ENCODE data around the gene LAD1. TPM values are rescaled to one million over a fixed set of nuclear protein-coding genes. Genes with fewer than 3 reads are reported as not detected.

The LAD1 gene
- total RNA-seq, 1 donor from 2014 or later, result not detected

DNA sequence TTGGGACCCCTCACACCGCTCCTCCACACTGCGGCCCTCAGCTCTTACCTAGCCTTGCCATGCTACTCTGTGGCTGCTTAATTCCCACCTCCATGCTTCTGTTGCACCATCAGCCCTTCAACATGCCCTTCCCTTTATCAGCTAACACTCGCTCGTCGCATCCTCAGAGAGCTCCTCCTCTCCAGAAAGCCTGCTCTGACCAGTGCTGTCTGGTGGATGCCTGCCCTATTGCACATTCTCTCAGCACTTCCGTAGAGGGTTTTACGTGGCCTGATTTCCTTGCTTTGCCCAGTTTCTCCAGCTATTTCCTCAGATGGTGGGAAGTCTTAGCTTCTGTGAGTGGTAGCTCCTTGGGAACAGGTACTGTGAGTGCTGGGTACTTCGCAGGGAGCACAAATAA lies 10.3 kb upstream of the LAD1 start:
- Mint-ChIP-seq H3K36me3 (ENCODE audit: low read depth) (no peaks in the 10 kb centered on the region), H3K4me3 (ENCODE audit: low read depth) (no peak overlapping the region), H3K4me1 (ENCODE audit: low read depth) (no peaks in the 10 kb centered on the region), H3K27ac (no peak overlapping the region), H3K9me3 (no peaks in the 10 kb centered on the region), H3K27me3 (ENCODE audit: low read depth) (peaks cover 2% of the 10 kb centered on the region)
- intact Hi-C loops (cut with micrococcal nuclease), result no loop called here
- DNase-seq (ENCODE audit: low spot score), result no peak

DNA sequence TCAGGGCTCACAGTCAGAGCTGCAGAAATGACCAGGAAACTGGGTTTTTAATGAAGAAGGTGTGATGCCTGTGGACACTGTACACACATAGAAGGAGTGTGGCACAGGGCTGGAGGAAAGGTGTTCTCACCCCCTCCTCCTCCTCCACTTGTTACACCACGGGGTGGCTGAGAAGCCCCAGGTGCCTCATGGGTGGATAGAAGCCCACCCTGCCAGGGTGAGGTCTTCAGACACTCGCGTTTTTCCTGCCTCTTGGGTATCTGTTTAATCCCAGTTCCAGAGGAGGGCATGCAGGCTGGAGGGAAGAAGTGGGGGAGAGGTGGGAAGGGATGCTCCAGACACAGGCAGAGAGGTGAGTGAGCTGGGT lies 9.7 kb upstream of the LAD1 start:
- H3K27me3 Mint-ChIP-seq (ENCODE audit: low read depth), result peaks cover 2% of the 10 kb centered on the region
- H3K9me3 Mint-ChIP-seq, result no peaks in the 10 kb centered on the region
- no peak overlapping the region for H3K27ac Mint-ChIP-seq
- H3K36me3 Mint-ChIP-seq (ENCODE audit: low read depth), result no peaks in the 10 kb centered on the region
- no peak for DNase-seq (ENCODE audit: low spot score)
- H3K4me1 Mint-ChIP-seq (ENCODE audit: low read depth), result no peaks in the 10 kb centered on the region
- intact Hi-C loops (cut with micrococcal nuclease), result no loop called here
- H3K4me3 Mint-ChIP-seq (ENCODE audit: low read depth), result no peak overlapping the region

DNA sequence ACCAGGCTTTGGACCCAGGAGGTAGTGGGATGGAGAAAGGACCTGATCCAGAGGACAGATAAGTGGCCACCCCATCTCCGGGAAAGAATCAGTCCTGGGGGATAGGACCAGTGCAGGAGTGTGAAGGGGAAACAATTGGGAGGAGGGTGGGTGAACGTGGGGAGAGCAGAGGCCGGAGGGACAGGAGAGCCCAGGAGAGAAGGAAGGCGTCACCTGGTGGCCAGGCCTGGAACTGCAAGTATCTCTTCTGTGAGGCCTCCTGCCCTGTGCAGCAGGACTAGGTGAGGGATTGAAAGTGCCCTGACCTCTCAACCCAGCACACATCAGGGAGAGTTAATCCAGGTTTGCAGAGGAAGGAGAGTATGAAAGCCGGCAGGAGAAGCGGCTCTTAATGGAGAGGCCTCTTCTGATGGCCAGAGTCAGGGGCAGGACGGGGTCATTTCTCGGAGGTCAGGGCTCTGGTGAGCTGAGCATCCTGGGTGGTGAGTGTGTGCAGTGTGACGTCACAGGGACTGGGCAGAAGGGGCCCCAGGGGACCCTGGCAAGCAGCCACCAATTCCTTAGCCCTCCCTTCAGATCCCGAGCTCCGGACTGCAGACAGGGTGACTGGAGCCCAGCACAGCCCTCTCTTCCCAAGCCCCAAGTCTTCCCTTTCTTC lies 9.2 kb upstream of the LAD1 start:
- Mint-ChIP-seq H3K27ac (no peak overlapping the region), H3K27me3 (ENCODE audit: low read depth) (peaks cover 2% of the 10 kb centered on the region), H3K9me3 (no peaks in the 10 kb centered on the region), H3K4me3 (ENCODE audit: low read depth) (no peak overlapping the region), H3K4me1 (ENCODE audit: low read depth) (no peaks in the 10 kb centered on the region), H3K36me3 (ENCODE audit: low read depth) (no peaks in the 10 kb centered on the region)
- intact Hi-C loops (cut with micrococcal nuclease), result no loop called here
- DNase-seq (ENCODE audit: low spot score), result peak; percentile 60

DNA sequence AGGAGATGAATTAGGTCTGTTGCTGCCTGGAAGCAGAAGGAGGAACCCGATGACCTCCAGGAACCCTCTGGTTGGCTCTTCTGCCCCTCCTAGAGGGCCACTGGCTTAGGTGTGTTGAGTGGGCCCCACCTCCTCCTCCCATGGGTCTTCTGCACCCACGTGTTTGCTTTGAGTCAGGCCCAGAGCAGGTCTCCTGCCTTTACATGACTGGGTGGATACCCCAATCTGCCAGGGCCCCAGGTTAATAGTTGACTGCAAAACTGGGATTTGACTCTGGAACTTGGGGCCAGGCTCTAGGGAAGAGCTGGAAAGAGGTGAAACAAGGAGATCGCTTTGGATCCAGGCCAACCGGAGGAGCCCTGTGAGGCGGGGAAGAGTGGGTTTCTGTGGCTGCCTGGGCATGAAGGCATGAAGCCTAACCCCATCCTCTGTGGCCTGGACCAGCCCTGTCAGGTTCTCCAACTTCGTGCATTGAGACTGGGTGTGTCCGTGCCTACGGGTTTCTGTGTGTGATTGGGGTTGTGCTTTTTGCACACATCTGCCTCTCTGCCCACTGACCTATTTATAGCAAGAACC lies 7.8 kb upstream of the LAD1 start:
- no peak for DNase-seq (ENCODE audit: low spot score)
- Mint-ChIP-seq H3K36me3 (ENCODE audit: low read depth) (no peaks in the 10 kb centered on the region), H3K4me3 (ENCODE audit: low read depth) (no peak overlapping the region), H3K9me3 (no peaks in the 10 kb centered on the region), H3K27me3 (ENCODE audit: low read depth) (peaks cover 2% of the 10 kb centered on the region), H3K4me1 (ENCODE audit: low read depth) (no peaks in the 10 kb centered on the region), H3K27ac (no peak overlapping the region)
- intact Hi-C loops (cut with micrococcal nuclease), result no loop called here

DNA sequence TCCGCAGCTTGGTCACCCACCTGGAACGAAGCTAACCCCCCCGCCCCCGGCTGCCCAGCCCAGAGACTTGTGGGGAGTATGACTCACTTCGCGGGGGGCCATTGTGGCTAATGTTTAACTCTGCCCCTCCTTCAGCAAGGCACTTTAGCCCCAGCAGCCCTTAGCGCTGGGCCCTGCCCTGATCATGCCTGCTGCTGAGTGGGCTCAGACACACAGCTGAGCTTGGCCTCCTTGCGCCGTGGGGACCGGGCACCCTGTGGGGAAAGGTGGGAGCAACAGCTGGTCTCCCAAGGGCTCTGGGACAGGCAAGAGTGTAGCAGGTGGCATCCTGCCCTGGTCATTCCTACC lies 6.3 kb upstream of the LAD1 start:
- Mint-ChIP-seq H3K4me3 (ENCODE audit: low read depth) (no peak overlapping the region), H3K9me3 (no peaks in the 10 kb centered on the region), H3K27ac (no peak overlapping the region), H3K4me1 (ENCODE audit: low read depth) (no peaks in the 10 kb centered on the region), H3K36me3 (ENCODE audit: low read depth) (no peaks in the 10 kb centered on the region), H3K27me3 (ENCODE audit: low read depth) (peaks cover 8% of the 10 kb centered on the region)
- no peak for DNase-seq (ENCODE audit: low spot score)
- intact Hi-C loops (cut with micrococcal nuclease), result no loop called here

DNA sequence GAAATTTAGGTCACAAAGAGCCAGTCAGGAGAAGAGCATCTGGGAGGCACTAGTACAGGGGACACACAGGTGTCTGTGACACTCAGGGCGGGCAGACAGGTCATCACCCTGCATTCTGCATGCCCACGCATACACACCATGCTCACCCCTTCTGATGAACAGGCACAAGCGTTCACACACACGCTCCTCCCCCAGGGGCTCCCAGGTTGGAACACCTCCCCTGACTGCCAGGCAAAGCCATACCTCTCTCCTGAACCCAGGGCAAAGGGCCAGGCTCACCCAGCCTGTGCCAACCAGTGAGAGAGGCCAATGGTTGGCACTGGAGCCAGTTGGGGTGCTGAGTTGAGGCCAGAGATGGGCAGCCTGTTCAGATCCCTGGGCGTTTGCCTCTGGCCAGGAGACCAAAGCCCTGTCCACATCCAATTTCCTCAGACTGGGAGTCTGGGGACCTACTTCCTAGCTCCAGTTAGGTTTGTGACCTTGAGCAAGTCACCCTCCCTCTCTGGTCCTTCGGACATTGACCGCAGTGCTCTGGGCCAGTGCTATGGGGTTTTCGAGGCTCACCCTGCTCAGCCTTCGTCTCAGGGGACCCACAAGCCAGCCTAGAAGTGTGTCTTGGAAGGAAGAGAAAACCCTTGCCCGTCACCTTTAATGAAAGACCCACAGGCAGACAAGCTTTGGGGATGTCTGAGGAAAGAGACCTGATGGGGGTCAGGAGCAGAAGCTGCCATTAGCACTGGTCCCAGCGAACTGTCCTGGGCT lies 5.8 kb upstream of the LAD1 start:
- intact Hi-C loops (cut with micrococcal nuclease), result no loop called here
- no peak for DNase-seq (ENCODE audit: low spot score)
- Mint-ChIP-seq H3K36me3 (ENCODE audit: low read depth) (no peaks in the 10 kb centered on the region), H3K27ac (no peak overlapping the region), H3K4me3 (ENCODE audit: low read depth) (no peak overlapping the region), H3K9me3 (no peaks in the 10 kb centered on the region), H3K4me1 (ENCODE audit: low read depth) (no peaks in the 10 kb centered on the region), H3K27me3 (ENCODE audit: low read depth) (peaks cover 13% of the 10 kb centered on the region)

DNA sequence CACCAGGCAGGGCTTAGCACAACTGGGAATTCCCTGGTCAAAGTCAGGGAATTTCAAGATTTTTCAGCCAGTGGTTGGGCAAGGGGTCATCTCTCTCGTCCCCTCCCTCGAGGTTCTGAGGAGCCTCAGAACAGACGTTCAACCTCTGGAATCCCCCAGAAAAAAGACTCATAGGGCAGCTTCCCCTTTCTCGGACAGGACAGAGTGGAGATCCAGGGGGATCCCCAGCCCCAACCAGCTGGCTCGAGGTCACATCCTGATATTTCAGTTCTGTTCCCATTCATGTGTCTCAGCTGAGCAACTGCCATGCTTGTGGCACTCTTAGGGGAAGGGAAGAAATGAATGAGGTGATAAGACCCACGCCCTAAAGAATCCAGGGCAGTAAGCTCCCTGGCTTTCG lies 4.9 kb upstream of the LAD1 start:
- Mint-ChIP-seq H3K36me3 (ENCODE audit: low read depth) (no peaks in the 10 kb centered on the region), H3K27ac (no peak overlapping the region), H3K27me3 (ENCODE audit: low read depth) (peaks cover 14% of the 10 kb centered on the region), H3K9me3 (no peaks in the 10 kb centered on the region), H3K4me3 (ENCODE audit: low read depth) (no peak overlapping the region), H3K4me1 (ENCODE audit: low read depth) (no peaks in the 10 kb centered on the region)
- intact Hi-C loops (cut with micrococcal nuclease), result no loop called here
- no peak for DNase-seq (ENCODE audit: low spot score)

DNA sequence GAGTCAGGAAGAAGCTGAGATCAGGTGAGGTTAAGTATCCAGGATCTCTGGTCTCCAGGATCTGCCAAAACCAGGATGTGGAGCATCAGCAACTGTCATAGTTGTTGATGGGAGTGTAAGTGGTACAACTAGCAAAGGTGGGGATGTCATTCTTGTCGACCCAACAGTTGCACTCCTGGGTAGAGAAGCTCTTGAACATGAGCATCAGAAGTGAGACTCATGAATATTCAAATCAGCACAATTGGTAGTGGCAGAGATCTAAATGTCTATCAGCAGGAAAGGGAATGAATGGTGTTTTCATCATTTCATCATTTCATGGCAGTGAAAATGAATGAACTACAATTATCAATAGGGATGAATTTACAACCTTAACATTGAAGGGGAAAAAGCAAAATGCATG lies 4.2 kb upstream of the LAD1 start:
- Mint-ChIP-seq H3K9me3 (no peaks in the 10 kb centered on the region), H3K4me3 (ENCODE audit: low read depth) (no peak overlapping the region)

DNA sequence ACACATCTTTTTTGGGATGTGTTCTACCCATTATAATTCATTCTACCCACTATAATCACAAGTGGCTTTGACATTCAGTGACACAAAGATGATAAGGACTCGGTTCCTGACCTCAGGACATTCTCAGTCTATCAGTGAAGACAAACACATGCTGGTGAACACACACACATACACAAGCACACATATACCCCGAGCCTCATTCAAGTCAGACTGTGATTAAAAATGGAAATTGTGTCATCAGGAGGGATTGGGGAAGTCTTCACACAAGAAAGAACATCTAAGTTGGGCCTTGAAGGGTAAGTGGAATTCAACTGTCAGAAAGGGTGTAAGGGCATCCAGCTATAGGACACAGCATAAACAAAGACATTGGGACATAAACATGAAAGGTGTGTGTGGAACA lies 2.6 kb upstream of the LAD1 start:
- no peaks in the 10 kb centered on the region for H3K36me3 Mint-ChIP-seq (ENCODE audit: low read depth)
- H3K9me3 Mint-ChIP-seq, result no peaks in the 10 kb centered on the region
- intact Hi-C loops (cut with micrococcal nuclease), result no loop called here
- H3K27me3 Mint-ChIP-seq (ENCODE audit: low read depth), result peaks cover 31% of the 10 kb centered on the region
- no peak overlapping the region for H3K27ac Mint-ChIP-seq
- no peak overlapping the region for H3K4me3 Mint-ChIP-seq (ENCODE audit: low read depth)
- H3K4me1 Mint-ChIP-seq (ENCODE audit: low read depth), result no peaks in the 10 kb centered on the region
- DNase-seq (ENCODE audit: low spot score), result no peak

More for the DNA sequence above, 4.2 kb upstream of the LAD1 start:
- Mint-ChIP-seq H3K4me1 (ENCODE audit: low read depth) (no peaks in the 10 kb centered on the region), H3K27ac (no peak overlapping the region), H3K36me3 (ENCODE audit: low read depth) (no peaks in the 10 kb centered on the region), H3K27me3 (ENCODE audit: low read depth) (peaks cover 20% of the 10 kb centered on the region)
- no peak for DNase-seq (ENCODE audit: low spot score)
- intact Hi-C loops (cut with micrococcal nuclease), result no loop called here

DNA sequence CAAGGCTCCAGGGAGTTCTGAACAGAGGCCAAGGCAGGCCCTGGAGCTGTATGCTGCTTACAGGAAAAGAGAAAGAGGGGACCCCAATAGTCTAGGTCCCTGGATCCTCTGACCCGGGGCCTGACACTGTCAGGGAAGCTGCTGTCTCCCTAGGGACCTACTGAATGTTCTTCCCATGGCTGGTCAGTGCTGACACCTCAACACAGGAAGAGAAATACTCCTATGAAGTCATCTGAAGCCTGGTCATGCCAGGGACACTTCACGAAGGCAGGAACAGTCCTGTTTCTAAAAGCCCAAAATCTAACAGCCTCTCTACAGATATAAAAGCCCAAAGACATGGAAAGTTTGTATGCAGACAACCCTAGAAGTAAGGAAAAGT lies 1.7 kb upstream of the LAD1 start:
- H3K4me1 Mint-ChIP-seq (ENCODE audit: low read depth), result no peaks in the 10 kb centered on the region
- H3K27me3 Mint-ChIP-seq (ENCODE audit: low read depth), result peaks cover 35% of the 10 kb centered on the region
- no peak for DNase-seq (ENCODE audit: low spot score)
- H3K9me3 Mint-ChIP-seq, result no peaks in the 10 kb centered on the region
- intact Hi-C loops (cut with micrococcal nuclease), result no loop called here
- no peaks in the 10 kb centered on the region for H3K36me3 Mint-ChIP-seq (ENCODE audit: low read depth)
- H3K27ac Mint-ChIP-seq, result no peak overlapping the region
- no peak overlapping the region for H3K4me3 Mint-ChIP-seq (ENCODE audit: low read depth)

DNA sequence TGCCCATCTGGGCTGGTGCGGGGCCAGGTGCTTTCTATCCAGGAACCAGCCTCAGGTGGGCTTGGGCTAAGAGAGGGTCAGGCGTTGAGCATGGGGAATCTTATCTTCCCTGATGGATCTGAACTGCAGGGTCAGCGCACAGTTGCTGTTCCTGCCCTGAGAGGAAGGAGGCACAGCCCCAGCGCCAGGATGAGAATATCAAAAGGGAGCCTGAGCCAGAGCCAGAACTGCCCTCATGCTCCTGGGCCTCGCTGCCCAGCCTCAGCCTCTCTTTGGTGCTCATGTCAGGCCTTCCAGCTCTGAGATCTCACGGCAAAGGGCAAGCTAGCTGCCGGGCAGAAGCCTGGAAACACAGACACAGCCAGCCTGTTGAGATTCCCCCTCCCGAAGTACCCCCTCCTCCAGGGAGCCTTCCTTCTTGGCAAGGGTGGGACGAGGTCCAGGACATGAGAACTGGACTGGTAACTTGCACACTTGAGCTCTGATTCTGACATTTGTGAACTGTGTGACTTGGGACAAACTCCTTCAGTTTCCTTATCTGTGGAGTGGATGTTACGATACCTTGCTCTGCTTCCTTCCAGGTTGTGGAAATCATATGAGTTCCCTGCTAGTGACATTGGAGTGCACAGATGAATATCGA lies 1.2 kb upstream of the LAD1 start:
- no peaks in the 10 kb centered on the region for H3K36me3 Mint-ChIP-seq (ENCODE audit: low read depth)
- H3K27ac Mint-ChIP-seq, result no peak overlapping the region
- DNase-seq (ENCODE audit: low spot score), result no peak
- no peak overlapping the region for H3K4me3 Mint-ChIP-seq (ENCODE audit: low read depth)
- intact Hi-C loops (cut with micrococcal nuclease), result no loop called here
- no peaks in the 10 kb centered on the region for H3K9me3 Mint-ChIP-seq
- H3K4me1 Mint-ChIP-seq (ENCODE audit: low read depth), result no peaks in the 10 kb centered on the region
- peaks cover 38% of the 10 kb centered on the region for H3K27me3 Mint-ChIP-seq (ENCODE audit: low read depth)

DNA sequence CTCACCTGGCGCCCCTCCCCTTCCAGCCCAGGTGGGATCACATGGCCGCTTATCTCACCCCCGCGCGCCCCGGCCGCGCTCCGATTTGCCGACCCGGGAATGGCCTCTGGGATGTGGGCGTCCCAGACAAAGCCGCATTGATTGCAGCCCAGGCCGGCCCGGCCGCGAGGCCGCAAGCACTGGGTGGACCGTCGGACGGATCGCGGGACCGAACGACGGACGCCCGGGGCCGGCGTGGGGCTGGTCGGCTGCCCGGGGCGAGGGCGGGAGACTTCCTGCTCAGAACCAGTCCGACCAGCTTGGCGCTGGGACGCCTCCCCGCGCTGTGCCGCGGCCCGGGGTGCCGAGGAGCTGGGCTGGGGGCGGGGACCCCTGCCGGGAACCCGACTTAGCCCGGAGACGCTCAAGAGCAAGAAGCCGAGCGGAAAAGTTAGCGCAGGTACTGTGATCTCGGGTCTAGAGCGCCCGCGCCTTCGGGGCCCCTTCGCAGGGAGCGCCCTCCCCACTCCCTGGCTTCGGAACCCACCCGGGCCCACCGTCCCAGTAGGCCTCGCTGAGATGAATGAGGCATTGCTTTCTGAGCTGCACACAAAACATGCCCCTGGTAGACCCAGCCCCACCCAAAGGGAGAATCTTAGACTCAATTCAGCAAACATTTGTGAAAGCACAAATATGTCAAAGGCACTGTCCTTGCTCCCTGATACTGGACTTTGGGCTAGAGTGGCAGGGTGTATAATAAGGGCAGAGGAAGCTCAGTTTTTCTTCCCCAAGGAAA lies 415 bp upstream of the LAD1 start:
- no peak for DNase-seq (ENCODE audit: low spot score)
- H3K36me3 Mint-ChIP-seq (ENCODE audit: low read depth), result no peaks in the 10 kb centered on the region
- intact Hi-C loops (cut with micrococcal nuclease), result no loop called here
- H3K4me1 Mint-ChIP-seq (ENCODE audit: low read depth), result no peaks in the 10 kb centered on the region
- no peak overlapping the region for H3K27ac Mint-ChIP-seq
- no peak overlapping the region for H3K4me3 Mint-ChIP-seq (ENCODE audit: low read depth)
- peaks cover 39% of the 10 kb centered on the region for H3K27me3 Mint-ChIP-seq (ENCODE audit: low read depth)
- H3K9me3 Mint-ChIP-seq, result no peaks in the 10 kb centered on the region

Measured in activated T-helper 2 cell treated with anti-CD3 and anti-CD28 coated beads, Interferon-gamma antibody, Interleukin-2, Interleukin-4, amounts not matched to agents 10 μg/mL and 5 μg/mL and 100 μg/mL, durations not matched to agents 14 hours and 24 hours and 36 hours (primary cell).